CD4-positive, alpha-beta T cell treated with Interferon gamma for 1 hour (primary cell): ENCODE results near the gene MYRIP.
"Not testable (repeated sequence)": the region's sequence is repeated elsewhere in the genome, so short reads cannot be mapped to it uniquely, and the experiment has no call there.

ENCODE experiments used
- DNase-seq: peaks from one replicate; pipeline ENCODE4 v3.0.0-alpha.2; 2020

MYRIP gene

DNA sequence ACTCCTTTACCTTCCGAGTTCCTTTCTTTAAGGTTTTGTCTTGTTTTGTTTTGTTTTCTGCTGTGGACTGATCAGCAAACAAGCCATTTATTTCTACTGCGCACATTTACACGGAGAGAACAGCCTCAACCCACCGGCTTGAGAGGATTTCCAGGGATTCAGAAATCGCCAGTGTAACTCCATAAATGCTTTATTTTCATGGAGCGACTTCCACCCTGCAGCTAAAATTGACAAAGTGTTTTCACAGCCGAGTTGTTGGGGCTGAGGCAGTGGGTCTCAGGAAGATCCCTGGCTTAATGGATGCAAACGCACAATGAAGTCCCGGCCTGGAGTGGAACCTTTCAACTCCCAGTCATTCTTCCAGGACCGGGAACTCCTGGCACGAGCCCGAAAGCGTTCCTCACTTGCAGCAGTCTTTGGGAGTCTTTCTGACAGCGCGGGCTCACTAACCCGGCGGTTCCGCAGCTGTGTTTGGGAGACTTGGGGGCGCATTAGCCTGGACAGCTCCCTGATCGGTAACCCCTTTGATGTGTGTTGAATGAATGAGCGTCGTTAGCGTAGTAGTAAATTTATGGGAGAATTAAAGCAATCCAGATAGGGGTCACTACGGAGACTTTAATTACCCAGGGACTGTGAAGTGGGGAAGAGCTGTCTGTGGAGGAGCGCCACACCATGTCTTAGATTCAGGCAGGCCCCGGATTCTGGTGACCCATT is 785 bp upstream of the MYRIP start:
- no peak for DNase-seq

GRCh38 chr3:39809995-39810595 is 686 bp downstream of the MYRIP start:
- DNase-seq, result no peak

GRCh38 chr3:39810647-39811161 is 1.3 kb downstream of the MYRIP start:
- no peak for DNase-seq

DNA sequence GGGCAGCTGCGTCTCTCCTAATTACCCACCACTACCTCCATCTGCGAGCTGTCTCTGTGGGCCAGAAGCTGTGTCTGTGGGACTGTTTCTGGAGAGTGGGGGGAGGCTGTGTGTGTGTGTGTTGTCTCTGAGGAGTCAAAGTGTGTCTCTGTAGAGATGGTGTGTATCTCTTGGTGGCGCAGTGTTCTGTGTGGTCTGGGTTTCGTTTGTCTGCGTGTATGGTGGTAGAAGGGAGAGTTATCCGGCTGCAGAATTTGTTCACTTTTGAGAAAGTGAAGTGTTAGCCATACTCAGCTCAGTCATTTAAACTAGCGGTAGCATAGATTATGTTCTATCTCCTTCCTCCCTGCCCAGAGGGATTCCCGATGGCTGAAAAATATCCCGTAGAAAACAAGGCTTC is 2.2 kb downstream of the MYRIP start:
- DNase-seq, result no peak

DNA sequence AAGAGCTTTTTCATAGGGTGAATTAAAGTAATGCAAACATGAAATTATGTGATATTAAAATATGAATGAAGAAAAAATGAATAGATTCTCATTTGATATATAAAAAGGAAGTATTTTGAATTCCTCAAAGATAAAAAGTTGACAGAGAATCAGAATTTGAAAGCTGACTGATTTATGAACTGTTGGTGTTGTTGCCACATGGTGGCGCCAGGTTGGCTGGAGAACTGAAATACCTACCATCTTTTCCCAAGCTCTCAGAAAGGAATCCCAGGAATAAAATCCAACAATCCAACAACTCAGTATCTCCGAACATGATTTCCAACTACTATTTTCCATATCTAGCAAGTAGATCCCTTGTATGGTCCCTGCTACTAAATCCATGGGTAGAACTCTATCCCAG is 3.1 kb downstream of the MYRIP start:
- no peak for DNase-seq

GRCh38 chr3:39814007-39814406 is 4.6 kb downstream of the MYRIP start:
- no peak for DNase-seq

DNA sequence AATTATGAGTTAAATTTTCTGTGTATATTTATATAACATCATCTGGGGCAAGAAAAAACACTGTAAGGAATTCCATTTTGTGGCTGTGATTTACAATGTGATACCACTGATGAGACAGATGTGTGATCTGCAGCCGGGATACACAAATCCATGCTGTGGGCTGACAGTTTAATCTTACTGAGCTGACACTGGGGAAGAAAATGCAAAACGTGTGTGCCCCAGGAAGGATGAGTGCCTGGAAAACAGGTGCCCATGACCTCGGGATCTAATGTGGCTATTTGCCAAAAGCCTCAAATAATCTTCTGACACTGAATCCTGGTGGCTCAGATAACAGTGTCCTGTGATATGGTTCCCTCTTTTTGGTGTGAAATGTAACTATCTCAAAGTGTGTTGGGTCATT is 10.5 kb downstream of the MYRIP start:
- no peak for DNase-seq

GRCh38 chr3:39833764-39834163 is 24.4 kb downstream of the MYRIP start:
- not testable (repeated sequence) for DNase-seq

DNA sequence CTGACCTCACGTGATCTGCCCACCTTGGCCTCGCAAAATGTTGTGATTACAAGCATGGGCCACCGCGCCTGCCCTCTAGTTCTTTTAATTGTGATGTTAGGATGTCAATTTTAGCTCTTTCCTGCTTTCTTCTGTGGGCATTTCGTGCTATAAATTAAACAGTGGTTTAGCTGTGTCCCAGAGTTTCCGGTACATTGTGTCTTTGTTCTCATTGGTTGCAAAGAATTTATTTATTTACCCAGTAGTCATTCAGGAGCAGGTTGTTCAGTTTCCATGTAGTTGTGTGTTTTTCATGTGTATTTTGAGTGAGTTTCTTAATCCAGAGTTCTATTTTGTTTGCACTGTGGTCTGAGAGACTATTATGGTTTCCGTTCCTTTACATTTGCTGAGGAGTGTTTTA is 30.1 kb downstream of the MYRIP start:
- DNase-seq, result no peak

GRCh38 chr3:39843440-39843839 is 34.0 kb downstream of the MYRIP start:
- no peak for DNase-seq

- DNase-seq, result no peak
Observed at GRCh38 chr3:39848365-39848764, 39.0 kb downstream of the MYRIP start.

DNA sequence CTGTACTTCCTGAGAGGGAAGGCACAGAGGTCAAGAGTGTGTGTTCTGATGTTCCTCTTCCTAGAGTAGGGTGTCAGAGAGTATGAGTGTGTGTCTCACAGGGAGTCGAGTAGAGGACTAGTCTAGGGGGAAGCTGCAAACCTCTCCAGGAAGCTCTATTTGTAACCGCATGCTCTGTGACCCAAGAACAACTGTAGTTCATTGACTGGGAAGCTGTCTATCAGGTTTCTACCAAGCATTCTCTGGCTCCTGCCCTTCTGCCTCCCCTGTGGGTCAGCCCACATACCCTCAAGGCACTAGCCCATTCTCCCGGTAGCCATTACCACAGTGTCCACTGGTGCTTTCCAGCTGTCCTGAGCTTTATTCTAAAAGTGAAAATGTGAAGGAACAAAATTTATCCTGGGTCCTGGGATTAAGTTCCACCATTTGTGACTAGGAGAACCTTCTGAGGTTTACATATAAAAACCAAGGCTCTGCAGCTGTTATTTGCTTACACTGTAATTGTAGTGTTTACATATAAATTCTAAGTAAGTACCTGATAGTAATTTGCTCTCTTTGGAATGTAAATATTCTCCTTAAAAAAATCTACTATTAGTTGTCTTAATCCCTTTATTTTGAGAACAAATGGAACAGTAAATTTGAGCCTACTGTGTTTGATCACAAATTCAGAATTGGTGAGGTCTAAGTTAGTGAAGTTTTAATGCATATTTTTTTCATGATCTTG is 40.7 kb downstream of the MYRIP start:
- no peak for DNase-seq

- no peak for DNase-seq
Observed at GRCh38 chr3:39850716-39851032, 41.3 kb downstream of the MYRIP start.

- DNase-seq, result no peak
Observed at GRCh38 chr3:39855517-39855916, 46.1 kb downstream of the MYRIP start.

- DNase-seq, result no peak
Observed at GRCh38 chr3:39869890-39870289, 60.5 kb downstream of the MYRIP start.

DNA sequence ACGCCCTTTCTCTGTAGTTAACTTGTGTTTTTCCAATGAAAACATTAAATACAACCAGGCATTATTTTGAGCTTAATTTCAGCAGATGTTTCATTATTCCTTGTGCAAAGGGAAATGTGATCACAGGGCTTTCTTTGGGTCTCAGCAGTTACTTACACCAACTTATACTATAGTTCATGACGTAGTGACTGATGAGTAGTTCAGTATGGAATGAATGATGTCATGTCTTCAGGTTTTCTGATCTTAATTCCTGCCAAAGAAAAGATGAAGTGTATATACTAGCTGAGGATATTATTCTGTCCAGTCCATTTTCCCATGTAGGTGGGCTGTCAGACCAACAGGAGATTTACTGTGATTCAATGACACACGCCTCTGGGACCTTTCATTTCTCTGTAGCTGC is 61.3 kb downstream of the MYRIP start:
- no peak for DNase-seq

GRCh38 chr3:39879581-39879980 is 70.2 kb downstream of the MYRIP start:
- no peak for DNase-seq

DNA sequence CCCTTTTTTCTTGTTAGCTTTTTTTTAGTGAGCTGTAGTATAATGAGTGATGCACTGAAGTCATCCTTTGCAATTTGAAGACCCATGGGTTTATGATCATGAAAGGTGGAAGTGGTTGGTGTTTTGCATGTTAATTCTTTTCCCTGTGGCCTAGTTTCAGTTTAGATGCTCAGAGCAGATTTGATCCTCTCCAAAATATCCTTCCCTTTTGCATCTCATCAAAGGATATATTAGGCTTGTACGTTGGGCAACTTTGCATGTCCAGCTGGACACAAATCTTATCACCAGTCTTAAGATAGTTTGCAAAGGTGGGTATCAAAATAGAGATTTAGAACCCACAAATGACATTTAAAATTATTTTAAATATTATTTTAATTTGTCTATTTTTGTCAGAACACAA is 72.7 kb downstream of the MYRIP start:
- DNase-seq, result no peak

DNA sequence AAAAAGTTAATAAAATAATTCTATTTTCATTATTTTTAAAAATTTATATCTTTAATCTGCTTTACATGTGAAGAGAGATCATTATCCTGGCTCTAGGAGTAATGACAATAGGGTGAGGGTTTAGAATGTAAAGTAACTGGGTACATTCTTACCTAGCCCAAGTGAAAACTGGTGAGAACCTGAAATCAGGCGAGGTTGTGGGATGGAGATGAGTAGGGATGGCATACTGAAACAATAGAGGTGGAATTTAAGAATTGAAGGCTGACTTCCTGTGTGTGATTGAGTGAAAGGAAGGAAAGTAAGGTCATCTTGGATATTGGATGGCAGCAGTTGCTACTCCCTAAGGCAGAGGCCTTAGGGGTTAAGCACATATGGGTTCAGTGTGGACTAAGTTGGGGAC is 82.7 kb downstream of the MYRIP start:
- DNase-seq, result no peak

DNA sequence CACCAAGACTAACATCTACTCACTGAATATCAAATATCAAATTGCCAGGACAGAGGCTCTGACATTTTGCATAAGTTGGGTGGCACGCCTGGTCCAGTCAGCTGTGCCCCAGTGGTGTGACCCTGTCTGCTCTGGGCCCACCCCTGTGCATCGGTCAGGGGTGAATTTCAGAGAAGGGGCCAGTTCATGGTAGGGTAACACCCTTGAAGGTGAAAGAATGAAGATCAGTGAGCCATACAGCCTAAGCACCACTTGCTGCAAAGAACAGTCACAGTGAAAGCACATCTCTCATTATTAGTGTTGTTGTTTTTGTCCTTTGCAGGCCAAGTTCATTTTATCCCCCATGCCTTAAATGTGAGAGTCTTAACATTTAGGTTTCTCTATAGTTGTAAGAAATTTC is 86.8 kb downstream of the MYRIP start:
- DNase-seq, result no peak

DNA sequence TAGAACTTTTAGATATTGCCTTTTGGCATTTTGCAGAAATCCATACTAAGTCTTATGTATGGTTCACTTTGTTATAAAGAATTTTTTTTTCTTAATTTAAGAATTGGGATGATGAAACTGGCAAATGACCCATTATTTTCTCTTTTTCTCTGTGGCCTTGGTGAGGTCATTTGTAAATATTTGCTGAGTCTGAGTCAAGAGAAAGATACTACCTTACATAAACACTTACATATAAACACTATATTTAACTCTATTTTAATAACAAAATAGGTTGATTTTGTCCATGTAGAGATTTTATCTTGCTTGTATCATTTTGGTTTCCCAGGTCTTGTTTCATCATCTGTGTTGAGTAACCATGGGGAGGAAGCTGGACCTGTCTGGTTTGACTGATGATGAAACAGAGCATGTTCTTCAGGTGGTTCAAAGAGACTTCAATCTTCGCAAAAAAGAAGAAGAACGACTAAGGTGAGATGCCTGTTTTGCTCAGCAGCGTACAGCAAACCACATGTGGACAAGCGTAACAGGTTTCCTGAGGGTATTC is 91.1 kb downstream of the MYRIP start:
- DNase-seq, result no peak

GRCh38 chr3:39903253-39903652 is 93.8 kb downstream of the MYRIP start:
- DNase-seq, result no peak

- DNase-seq, result no peak
Observed at GRCh38 chr3:39905788-39906187, 96.4 kb downstream of the MYRIP start.

DNA sequence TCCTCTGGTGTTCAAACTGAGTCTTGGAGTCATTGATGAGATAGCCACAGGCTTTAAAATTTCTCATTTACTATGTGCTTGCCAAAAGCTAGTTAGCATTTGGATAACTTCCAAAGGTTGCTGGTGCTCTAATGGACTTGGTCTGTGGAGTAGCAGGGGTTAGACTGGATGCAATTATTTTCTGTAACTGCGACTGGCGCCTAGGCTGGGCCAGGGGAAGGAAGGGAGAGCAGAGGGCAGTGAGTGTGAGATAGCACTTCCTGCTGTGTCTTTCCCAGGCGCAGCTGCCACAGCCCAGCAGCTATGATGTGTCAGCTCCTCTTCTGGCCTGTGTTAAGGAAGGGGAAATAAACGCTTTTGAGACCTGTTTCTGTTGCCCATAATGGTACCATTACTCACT is 98.6 kb downstream of the MYRIP start:
- no peak for DNase-seq
